Mesenchymal stem cell (in vitro differentiated cells and primary cell): ENCODE measurements around the gene BORCS8.
A peak's percentile ranks its signal among the peaks of the same experiment; 100 is the strongest.
"Not testable (repeated sequence)": the region's sequence is repeated elsewhere in the genome, so short reads cannot be mapped to it uniquely, and the experiment has no call there.

Experiments
- DNase-seq: peaks from one replicate; pipeline ENCODE4 v3.0.0-alpha.2; 2013
- H2AFZ ChIP-seq: one replicate; pipeline ENCODE4 v1.6.1; 2013; ENCODE audit warnings: low read depth, mild to moderate bottlenecking, control low read depth, inconsistent platforms, low read length, moderate library complexity
- H2AK5ac ChIP-seq: 2 replicates; pipeline ENCODE4 v1.6.1; 2013; ENCODE audit warnings: low read length, moderate library complexity, mild to moderate bottlenecking, inconsistent platforms; ENCODE audit not compliant: severe bottlenecking
- H2BK120ac ChIP-seq: one replicate; pipeline ENCODE4 v1.6.1; 2013; ENCODE audit warnings: low read depth, mild to moderate bottlenecking, inconsistent platforms, low read length, moderate library complexity
- H2BK12ac ChIP-seq, 2 experiments: one replicate each; pipeline ENCODE4 v1.6.1; 2013; ENCODE audit warnings: inconsistent platforms in 2 of 2, low read length in 2 of 2, mild to moderate bottlenecking in 2 of 2, moderate library complexity in 2 of 2, control low read depth in 1 of 2
- H2BK15ac ChIP-seq: one replicate; pipeline ENCODE4 v1.6.1; 2013; ENCODE audit warnings: mild to moderate bottlenecking, low read depth, inconsistent platforms; ENCODE audit not compliant: poor library complexity, severe bottlenecking
- H2BK5ac ChIP-seq: 2 replicates; pipeline ENCODE4 v1.6.1; 2013; ENCODE audit warnings: low read depth, mild to moderate bottlenecking, low read length, control low read depth, inconsistent platforms; ENCODE audit not compliant: poor library complexity, severe bottlenecking
- H3K14ac ChIP-seq, 2 experiments: one replicate each; pipeline ENCODE4 v1.6.1; 2013; ENCODE audit warnings: inconsistent platforms in 2 of 2, low read length in 2 of 2, control low read depth in 1 of 2, mild to moderate bottlenecking in 1 of 2, moderate library complexity in 1 of 2
- H3K18ac ChIP-seq, 2 experiments: one replicate each; pipeline ENCODE4 v1.6.1; 2013; ENCODE audit warnings: inconsistent platforms in 2 of 2, low read length in 2 of 2, control low read depth in 1 of 2, low read depth in 1 of 2, mild to moderate bottlenecking in 1 of 2
- H3K23ac ChIP-seq, 2 experiments: one replicate each; pipeline ENCODE4 v1.6.1; 2013; ENCODE audit warnings: inconsistent platforms in 2 of 2, low read length in 2 of 2, mild to moderate bottlenecking in 2 of 2, moderate library complexity in 2 of 2, control low read depth in 1 of 2
- H3K27ac ChIP-seq: 2 replicates; pipeline ENCODE4 v1.5.1; 2013; ENCODE audit warnings: mild to moderate bottlenecking, moderate library complexity, low read length, control low read depth, inconsistent platforms; ENCODE audit not compliant: poor library complexity, severe bottlenecking
- H3K27me3 ChIP-seq, 2 experiments: 2 replicates each; pipeline versions ENCODE4 v1.6.1 to v1.7.0; 2013; ENCODE audit warnings: low read length in 2 of 2, mild to moderate bottlenecking in 2 of 2, moderate library complexity in 2 of 2, control low read depth in 1 of 2, inconsistent platforms in 1 of 2; ENCODE audit not compliant: control insufficient read depth in 1 of 2, insufficient read depth in 1 of 2
- H3K36me3 ChIP-seq, 2 experiments: 2 replicates each; pipeline versions ENCODE4 v1.6.1 to v1.7.0; 2013; ENCODE audit warnings: low read length in 2 of 2, control low read depth in 1 of 2, inconsistent platforms in 1 of 2, low read depth in 1 of 2, mild to moderate bottlenecking in 1 of 2; ENCODE audit not compliant: insufficient read depth in 2 of 2, control insufficient read depth in 1 of 2
- H3K4ac ChIP-seq, 2 experiments: one replicate each; pipeline ENCODE4 v1.6.1; 2013; ENCODE audit warnings: inconsistent platforms in 2 of 2, low read length in 2 of 2, mild to moderate bottlenecking in 2 of 2, moderate library complexity in 2 of 2, control low read depth in 1 of 2, low read depth in 1 of 2
- H3K4me1 ChIP-seq: 2 replicates; pipeline ENCODE4 v1.6.1; 2013; ENCODE audit warnings: low read depth, low read length, control low read depth; ENCODE audit not compliant: control insufficient read depth, insufficient read depth
- H3K4me2 ChIP-seq: 2 replicates; pipeline ENCODE4 v1.6.1; 2013; ENCODE audit warnings: low read length, mild to moderate bottlenecking, inconsistent platforms; ENCODE audit not compliant: poor library complexity, severe bottlenecking
- H3K4me3 ChIP-seq, 2 experiments: 2 replicates each; pipeline versions ENCODE4 v1.5.1 to v1.7.0; 2013; ENCODE audit warnings: low read length in 2 of 2, mild to moderate bottlenecking in 2 of 2, control low read depth in 1 of 2, low read depth in 1 of 2; ENCODE audit not compliant: insufficient read depth in 1 of 2
- H3K79me1 ChIP-seq: replicated peaks from 2 replicates; pipeline ENCODE4 v1.6.1; 2013; ENCODE audit warnings: mild to moderate bottlenecking, control low read depth, low read length, inconsistent platforms; ENCODE audit not compliant: poor library complexity, severe bottlenecking
- H3K9ac ChIP-seq: 2 replicates; pipeline ENCODE4 v1.7.0; 2013; ENCODE audit warnings: mild to moderate bottlenecking, low read length, moderate library complexity
- H3K9me3 ChIP-seq: 2 replicates; pipeline ENCODE4 v1.7.0; 2013; ENCODE audit warnings: mild to moderate bottlenecking, low read length; ENCODE audit not compliant: control insufficient read depth
- H4K8ac ChIP-seq: one replicate; pipeline ENCODE4 v1.6.1; 2013; ENCODE audit warnings: inconsistent platforms, mild to moderate bottlenecking, low read length, moderate library complexity
- H4K91ac ChIP-seq: one replicate; pipeline ENCODE4 v1.6.1; 2013; ENCODE audit warnings: mild to moderate bottlenecking, low read length, inconsistent platforms
- WGBS: methylation state at CpG from one replicate; pipeline ENCODE4 v1.1.7; 2013; ENCODE audit warnings: mixed read lengths; 5-methylcytosine and 5-hydroxymethylcytosine counted together

The BORCS8 gene

DNA sequence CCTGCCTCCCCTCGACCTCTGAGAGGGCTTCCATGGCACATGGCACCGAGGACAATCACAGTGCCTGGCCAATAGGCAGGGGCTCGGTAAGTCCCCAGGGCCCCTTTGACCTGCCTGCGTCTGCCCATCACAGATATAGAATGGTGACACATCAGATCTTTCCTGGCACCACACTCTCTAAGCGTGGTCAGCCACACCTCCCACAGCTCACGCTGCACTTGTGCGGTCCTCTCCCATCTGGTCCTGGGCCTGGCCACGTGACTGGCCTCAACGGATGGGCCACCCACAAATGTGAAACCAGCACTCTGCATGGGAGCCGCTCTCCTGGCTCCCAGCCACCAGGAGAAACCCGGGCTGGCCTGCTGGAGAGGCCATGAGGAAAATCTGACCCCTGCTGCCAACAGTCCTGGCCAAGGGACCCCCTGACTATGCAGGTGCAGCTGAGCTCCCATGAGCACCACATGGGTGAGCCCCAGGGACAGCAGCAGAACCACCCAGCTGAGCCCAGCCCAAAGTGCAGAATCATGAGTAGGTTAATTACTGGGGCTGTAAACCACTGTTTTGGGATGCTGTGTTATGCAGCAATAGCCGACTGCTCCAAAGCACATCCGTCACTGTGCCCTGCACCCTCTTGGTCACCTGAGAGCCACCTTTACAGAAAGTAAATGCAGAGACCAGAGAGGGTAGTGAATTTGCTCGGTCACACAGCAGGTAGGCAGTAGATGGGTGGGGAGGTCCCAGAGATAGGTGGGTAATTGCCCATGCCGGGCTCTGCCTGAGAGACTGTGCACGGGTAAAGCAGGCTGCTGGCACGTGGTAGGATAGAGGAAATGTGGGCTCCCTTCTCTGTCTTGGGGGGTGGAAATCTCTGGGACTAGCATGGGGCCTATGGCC lies 12.2 kb downstream of the BORCS8 start:
- H2BK15ac ChIP-seq: no peak overlapping the region
- no peak overlapping the region for H3K4ac ChIP-seq
- H3K27me3 ChIP-seq: no peaks in the 10 kb centered on the region
- H3K79me1 ChIP-seq: peaks cover 7% of the 10 kb centered on the region
- H4K8ac ChIP-seq: peak overlapping the region; percentile 24
- H2BK5ac ChIP-seq: no peak overlapping the region
- H2BK12ac ChIP-seq: no peak overlapping the region
- no peak overlapping the region for H3K9ac ChIP-seq
- no peak for DNase-seq
- no peak overlapping the region for H3K14ac ChIP-seq
- no peak overlapping the region for H2AK5ac ChIP-seq
- no peak overlapping the region for H3K23ac ChIP-seq
- H3K36me3 ChIP-seq: peaks cover 46 to 56% of the 10 kb centered on the region in 2 experiments
- H3K4me1 ChIP-seq: no peaks in the 10 kb centered on the region
- no peak overlapping the region for H2BK120ac ChIP-seq
- no peak overlapping the region for H2AFZ ChIP-seq
- H3K4me2 ChIP-seq: no peak overlapping the region
- no peak overlapping the region for H4K91ac ChIP-seq
- no peak overlapping the region for H3K4me3 ChIP-seq
- H3K18ac ChIP-seq: no peak overlapping the region
- peaks cover 6% of the 10 kb centered on the region for H3K9me3 ChIP-seq
- WGBS: 93% methylated on average over 17 of the region's 17 CpGs
- H3K27ac ChIP-seq: no peak overlapping the region

DNA sequence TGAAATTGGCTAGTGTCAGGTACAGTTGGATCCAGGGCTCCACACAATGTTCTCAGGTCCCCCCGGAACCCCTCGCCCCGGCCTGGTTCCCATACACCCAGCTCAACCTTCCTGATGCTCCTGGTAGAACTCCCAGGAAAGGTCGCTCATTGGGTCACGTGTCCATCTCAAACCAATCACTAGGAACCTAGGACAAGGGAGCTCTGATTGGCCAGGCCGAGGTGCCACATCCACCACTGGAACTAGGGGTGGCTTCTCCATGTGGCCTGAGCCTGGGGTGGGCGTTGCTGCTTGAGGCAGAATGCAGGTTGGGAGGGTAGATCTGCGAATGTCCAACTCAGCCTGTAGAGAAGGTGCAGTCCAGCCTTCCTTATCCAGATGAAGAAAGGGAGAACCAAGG lies 15.0 kb downstream of the BORCS8 start:
- Histone ChIP-seq H3K4me1 (peaks cover 5% of the 10 kb centered on the region), H3K27ac (no peak overlapping the region), H3K9me3 (peaks cover 6% of the 10 kb centered on the region), H2AK5ac (no peak overlapping the region), H3K4me2 (no peak overlapping the region), H4K8ac (no peak overlapping the region), H3K23ac (no peak overlapping the region), H3K4me3 (no peak overlapping the region), H3K9ac (no peak overlapping the region), H2BK5ac (no peak overlapping the region), H3K27me3 (no peaks in the 10 kb centered on the region), H3K79me1 (no peaks in the 10 kb centered on the region), H2BK12ac (no peak overlapping the region), H2BK15ac (no peak overlapping the region), H3K36me3 (peaks cover 36 to 47% of the 10 kb centered on the region in 2 experiments), H3K14ac (no peak overlapping the region), H4K91ac (no peak overlapping the region), H3K18ac (no peak overlapping the region), H3K4ac (no peak overlapping the region), H2BK120ac (no peak overlapping the region), H2AFZ (no peak overlapping the region)
- 86% methylated on average over 8 of the region's 8 CpGs for WGBS
- DNase-seq: no peak

DNA sequence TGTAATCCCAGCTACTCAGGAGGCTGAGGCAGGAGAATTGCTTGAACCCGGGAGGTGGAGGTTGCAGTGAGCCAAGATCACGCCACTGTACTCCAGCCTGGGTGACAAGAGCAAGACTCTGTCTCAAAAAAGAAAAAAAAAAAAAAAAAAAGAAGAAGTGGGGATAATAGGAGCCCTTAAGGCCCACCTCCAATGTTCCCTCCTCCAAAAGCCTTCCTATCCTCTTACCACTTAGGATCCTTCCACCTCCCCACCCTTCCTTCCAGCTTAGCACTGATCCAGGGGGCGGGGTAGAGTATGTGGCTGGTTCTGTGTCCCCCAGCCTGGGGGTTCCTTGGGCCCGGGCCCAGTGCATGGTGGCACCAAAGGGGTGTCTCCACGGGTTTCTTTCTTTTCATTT lies 18.7 kb downstream of the BORCS8 start:
- 91% methylated on average over 4 of the region's 5 CpGs for WGBS
- not testable (repeated sequence) for H2BK5ac ChIP-seq, H3K9ac ChIP-seq

DNA sequence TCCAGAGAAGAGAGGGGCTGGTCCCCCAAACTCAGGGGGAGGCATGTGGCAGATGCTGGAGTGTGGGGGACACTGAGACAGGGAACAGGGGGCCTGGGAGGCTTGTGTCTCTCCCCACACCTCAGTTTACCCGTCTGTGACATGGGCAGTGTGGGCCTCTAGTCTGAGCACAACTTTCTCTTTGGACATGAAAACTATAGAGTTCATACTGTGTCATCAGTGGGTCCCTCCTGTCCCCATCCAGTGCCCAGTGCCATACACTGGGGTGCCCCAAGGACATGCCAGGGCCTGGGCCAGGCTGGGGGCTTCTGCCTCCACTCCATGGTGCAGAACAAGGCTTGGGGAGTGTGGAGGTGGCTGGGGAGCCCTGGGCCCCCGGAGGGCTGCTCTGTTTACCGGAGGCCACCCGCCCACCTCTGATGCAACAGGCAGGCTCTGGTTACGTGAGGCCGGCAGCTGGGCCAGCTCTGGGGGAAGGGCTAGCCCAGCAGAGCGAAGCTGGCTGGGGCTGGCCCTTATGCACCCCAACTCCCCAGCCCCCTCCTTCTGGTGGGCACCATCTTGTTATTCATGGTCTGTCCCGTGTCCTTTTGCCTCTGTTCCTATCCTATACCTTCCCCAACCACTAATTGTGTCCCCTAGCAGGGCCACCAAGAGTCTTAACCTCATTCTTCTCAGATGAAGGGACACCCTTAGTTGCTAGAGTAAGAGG lies 20.0 kb downstream of the BORCS8 start:
- no peak overlapping the region for H2AK5ac ChIP-seq

More for the DNA sequence above, 18.7 kb downstream of the BORCS8 start:
- not testable (repeated sequence) for H3K14ac ChIP-seq, H3K79me1 ChIP-seq, H3K27ac ChIP-seq, H3K23ac ChIP-seq, H3K4me3 ChIP-seq, H3K4me2 ChIP-seq, H2AFZ ChIP-seq, H3K18ac ChIP-seq, H2BK15ac ChIP-seq, H4K8ac ChIP-seq, H3K9me3 ChIP-seq, H2AK5ac ChIP-seq, H3K4ac ChIP-seq, H2BK120ac ChIP-seq, H4K91ac ChIP-seq, H2BK12ac ChIP-seq, DNase-seq
- peaks cover 11 to 15% of the 10 kb centered on the region in 2 experiments for H3K36me3 ChIP-seq
- H3K4me1 ChIP-seq: peaks cover 16% of the 10 kb centered on the region
- peaks cover 11 to 15% of the 10 kb centered on the region in 2 experiments for H3K27me3 ChIP-seq

More for the DNA sequence above, 20.0 kb downstream of the BORCS8 start:
- H2BK120ac ChIP-seq: peak overlapping the region; percentile 74
- H3K4me1 ChIP-seq: peaks cover 16% of the 10 kb centered on the region
- H2BK5ac ChIP-seq: no peak overlapping the region
- H2AFZ ChIP-seq: no peak overlapping the region
- peak overlapping the region in 1 of 2 experiments; percentile 66 for H3K14ac ChIP-seq
- peak overlapping the region; percentile 13 to 84 for H3K4ac ChIP-seq
- H3K9ac ChIP-seq: no peak overlapping the region
- H4K91ac ChIP-seq: peak overlapping the region; percentile 78
- peak overlapping the region; percentile 89 for H4K8ac ChIP-seq
- peaks cover 5 to 10% of the 10 kb centered on the region in 2 experiments for H3K36me3 ChIP-seq
- H3K27me3 ChIP-seq: peaks cover 11 to 15% of the 10 kb centered on the region in 2 experiments
- no peaks in the 10 kb centered on the region for H3K9me3 ChIP-seq
- no peak overlapping the region for H3K23ac ChIP-seq
- peak overlapping the region; percentile 49 to 51 for H2BK12ac ChIP-seq
- DNase-seq: peak; percentile 72
- peak overlapping the region; percentile 58 to 80 for H3K18ac ChIP-seq
- WGBS: 27% methylated on average over 6 of the region's 8 CpGs
- H3K4me2 ChIP-seq: no peak overlapping the region
- no peak overlapping the region for H3K4me3 ChIP-seq
- H3K79me1 ChIP-seq: no peaks in the 10 kb centered on the region
- no peak overlapping the region for H3K27ac ChIP-seq
- H2BK15ac ChIP-seq: peak overlapping the region; percentile 37
